OCI-LY3 (cell line): Measurements from ENCODE around the gene SLFNL1.

Source experiments
- H2AFZ ChIP-seq: fragments of 200-600, 300-600 bp; shearing (Covaris generic); 2 replicates; pipeline ENCODE4 v1.6.0; 2014; ENCODE audit warnings: antibody characterized with exemption, low read depth, low read length
- H3K27ac ChIP-seq: fragments of 200-600, 300-600 bp; sonication (generic); 2 replicates; pipeline ENCODE4 v1.5.1; 2014; ENCODE audit warnings: mild to moderate bottlenecking, low read length, moderate library complexity, mixed read lengths
- H3K27me3 ChIP-seq: fragments of 200-600, 300-600 bp; sonication (generic); 2 replicates; pipeline ENCODE4 v1.6.1; 2014; ENCODE audit warnings: low read depth, low read length, mixed read lengths
- H3K36me3 ChIP-seq: fragments of 200-600, 300-600 bp; sonication (generic); replicated peaks from 2 replicates; pipeline ENCODE3; 2014; ENCODE audit warnings: low read depth, low read length, mixed read lengths
- H3K4me1 ChIP-seq: fragments of 300-600, 200-600 bp; sonication (generic); 2 replicates; pipeline ENCODE4 v1.6.1; 2014; ENCODE audit warnings: low read length, mixed read lengths
- H3K4me2 ChIP-seq: fragments of 200-600, 300-600 bp; sonication (generic); 2 replicates; pipeline ENCODE4 v1.6.1; 2014; ENCODE audit warnings: low read length, mixed read lengths
- H3K4me3 ChIP-seq: fragments of 300-600, 200-600 bp; sonication (generic); 2 replicates; pipeline ENCODE4 v1.5.1; 2014; ENCODE audit warnings: antibody characterized with exemption, mild to moderate bottlenecking, low read length, moderate library complexity
- H3K79me2 ChIP-seq: fragments of 300-600, 200-600 bp; shearing (Covaris generic); 2 replicates; pipeline ENCODE4 v1.6.1; 2014; ENCODE audit warnings: mild to moderate bottlenecking, low read length, mixed read lengths
- H3K9ac ChIP-seq: fragments of 300-600, 200-600 bp; shearing (Covaris generic); 2 replicates; pipeline ENCODE4 v1.6.0; 2014; ENCODE audit warnings: mild to moderate bottlenecking, low read length, moderate library complexity
- H3K9me3 ChIP-seq: fragments of 200-600, 300-600 bp; shearing (Covaris generic); 2 replicates; pipeline ENCODE4 v1.6.1; 2014; ENCODE audit warnings: low read length, mixed read lengths; ENCODE audit not compliant: insufficient read depth
- H4K20me1 ChIP-seq: fragments of 200-600, 300-600 bp; sonication (generic); 2 replicates; pipeline ENCODE4 v1.6.1; 2016; ENCODE audit warnings: low read length, mixed read lengths; ENCODE audit not compliant: insufficient read depth
- EZH2phosphoT487 ChIP-seq: fragments of 200-600 bp; shearing (Covaris generic); IDR thresholded peaks from 2 replicates; pipeline ENCODE4 v1.6.1; 2018; ENCODE audit warnings: antibody characterized with exemption, mixed run types, low read depth
- TF ChIP-seq, protein P1 (sequence below): fragments of 200-600, 300-600 bp; sonication (generic); IDR thresholded peaks from 2 replicates; pipeline ENCODE4 v1.5.1; 2014; ENCODE audit warnings: antibody characterized with exemption, low read length, low read depth

Gene SLFNL1

DNA sequence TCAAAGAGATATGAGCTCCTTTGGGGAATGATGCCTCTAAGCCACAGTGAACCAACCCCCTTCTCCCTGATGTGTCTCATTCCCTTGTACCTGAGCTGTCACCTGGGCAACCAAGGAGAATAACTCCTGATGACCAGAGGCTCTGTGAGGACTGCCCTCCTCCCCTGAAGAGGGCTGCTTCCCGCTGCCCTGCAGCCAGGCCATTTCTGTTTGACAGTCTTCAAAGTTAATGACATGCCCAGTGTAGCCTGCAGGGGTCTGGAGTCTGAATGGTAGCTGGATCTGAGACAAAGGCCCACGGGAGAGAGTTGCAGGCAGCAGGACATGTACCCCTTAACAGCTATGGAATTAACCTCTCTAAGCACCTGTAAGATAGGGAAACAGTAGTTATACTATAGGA lies 3.4 kb upstream of the SLFNL1 start:
- Histone ChIP-seq H3K27me3 (no peaks in the 10 kb centered on the region), H3K27ac (no peak overlapping the region), H4K20me1 (no peaks in the 10 kb centered on the region), H3K9ac (no peak overlapping the region), H3K79me2 (no peaks in the 10 kb centered on the region), H3K4me1 (peaks cover 6% of the 10 kb centered on the region), H3K36me3 (peaks cover 3% of the 10 kb centered on the region), H2AFZ (no peak overlapping the region), H3K4me3 (no peak overlapping the region), H3K4me2 (no peak overlapping the region), H3K9me3 (no peaks in the 10 kb centered on the region)
- TF ChIP-seq EZH2phosphoT487, result no peak
- TF ChIP-seq, protein P1, sequence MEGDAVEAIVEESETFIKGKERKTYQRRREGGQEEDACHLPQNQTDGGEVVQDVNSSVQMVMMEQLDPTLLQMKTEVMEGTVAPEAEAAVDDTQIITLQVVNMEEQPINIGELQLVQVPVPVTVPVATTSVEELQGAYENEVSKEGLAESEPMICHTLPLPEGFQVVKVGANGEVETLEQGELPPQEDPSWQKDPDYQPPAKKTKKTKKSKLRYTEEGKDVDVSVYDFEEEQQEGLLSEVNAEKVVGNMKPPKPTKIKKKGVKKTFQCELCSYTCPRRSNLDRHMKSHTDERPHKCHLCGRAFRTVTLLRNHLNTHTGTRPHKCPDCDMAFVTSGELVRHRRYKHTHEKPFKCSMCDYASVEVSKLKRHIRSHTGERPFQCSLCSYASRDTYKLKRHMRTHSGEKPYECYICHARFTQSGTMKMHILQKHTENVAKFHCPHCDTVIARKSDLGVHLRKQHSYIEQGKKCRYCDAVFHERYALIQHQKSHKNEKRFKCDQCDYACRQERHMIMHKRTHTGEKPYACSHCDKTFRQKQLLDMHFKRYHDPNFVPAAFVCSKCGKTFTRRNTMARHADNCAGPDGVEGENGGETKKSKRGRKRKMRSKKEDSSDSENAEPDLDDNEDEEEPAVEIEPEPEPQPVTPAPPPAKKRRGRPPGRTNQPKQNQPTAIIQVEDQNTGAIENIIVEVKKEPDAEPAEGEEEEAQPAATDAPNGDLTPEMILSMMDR, result no peak

DNA sequence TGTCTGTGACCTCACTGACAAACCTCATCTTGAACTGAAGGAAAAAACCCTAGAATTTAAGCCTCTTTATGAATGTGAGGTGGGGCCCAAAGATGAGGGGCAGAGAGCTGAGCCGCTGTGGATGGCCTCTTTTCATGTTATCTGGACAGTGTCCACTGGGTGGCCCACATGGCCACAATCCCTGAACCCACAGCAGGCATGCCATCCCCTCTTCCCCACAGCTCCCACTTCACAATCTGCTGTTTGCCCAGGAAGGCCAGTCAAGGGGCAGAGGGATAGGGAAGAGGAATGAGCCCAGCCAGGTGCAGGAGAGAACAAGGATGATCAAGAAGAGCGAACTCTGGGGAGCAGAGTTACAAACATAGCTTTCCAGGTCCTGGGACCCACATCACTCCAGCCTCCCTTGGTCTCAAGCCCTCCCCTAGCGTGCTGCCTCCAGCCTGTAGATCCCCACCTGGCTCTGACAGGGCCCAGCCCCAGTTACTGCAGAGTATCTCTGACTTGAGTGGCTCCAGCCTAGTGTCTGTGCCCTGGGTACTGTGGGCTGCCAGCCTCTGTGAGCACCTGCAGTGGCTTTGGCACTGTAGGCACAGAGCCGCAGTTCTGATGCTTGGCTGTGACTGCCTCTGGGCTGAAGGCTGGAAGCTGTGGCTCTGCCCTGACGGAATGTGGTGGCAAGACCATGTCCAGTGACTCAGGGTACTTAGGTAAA lies 1.9 kb upstream of the SLFNL1 start:
- no peak overlapping the region for H3K9ac ChIP-seq
- no peak overlapping the region for H3K4me2 ChIP-seq
- no peaks in the 10 kb centered on the region for H3K27me3 ChIP-seq
- TF ChIP-seq, protein P1, result no peak
- no peak for TF ChIP-seq EZH2phosphoT487
- no peak overlapping the region for H2AFZ ChIP-seq
- no peaks in the 10 kb centered on the region for H3K79me2 ChIP-seq
- no peaks in the 10 kb centered on the region for H4K20me1 ChIP-seq
- no peak overlapping the region for H3K4me3 ChIP-seq
- H3K27ac ChIP-seq, result no peak overlapping the region
- no peaks in the 10 kb centered on the region for H3K4me1 ChIP-seq
- H3K36me3 ChIP-seq, result peaks cover 3% of the 10 kb centered on the region
- H3K9me3 ChIP-seq, result no peaks in the 10 kb centered on the region

DNA sequence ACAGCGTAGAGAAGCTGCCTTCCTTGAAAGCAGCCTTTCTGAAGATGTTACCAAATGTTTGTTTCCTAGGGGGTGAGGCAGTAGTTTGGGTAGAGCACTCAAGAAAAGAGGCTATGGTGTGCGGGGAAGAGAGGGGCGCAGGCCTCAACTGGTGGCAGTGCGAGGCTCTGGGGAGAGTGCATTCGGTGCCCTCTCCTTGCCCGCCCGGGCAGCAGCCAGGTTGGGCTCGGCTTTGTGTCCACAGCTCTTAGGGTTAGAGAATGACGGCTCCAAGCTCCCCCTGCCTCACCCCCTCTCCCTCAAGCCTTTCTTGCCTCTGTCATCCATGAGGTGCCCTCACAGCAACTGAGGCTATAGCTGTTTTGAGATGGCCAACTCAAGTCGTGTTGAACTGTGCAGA lies 899 bp upstream of the SLFNL1 start:
- H3K4me3 ChIP-seq, result no peak overlapping the region
- H3K79me2 ChIP-seq, result no peaks in the 10 kb centered on the region
- no peaks in the 10 kb centered on the region for H3K27me3 ChIP-seq
- no peaks in the 10 kb centered on the region for H3K4me1 ChIP-seq
- no peaks in the 10 kb centered on the region for H3K9me3 ChIP-seq
- H3K4me2 ChIP-seq, result no peak overlapping the region
- H3K36me3 ChIP-seq, result peaks cover 3% of the 10 kb centered on the region
- H4K20me1 ChIP-seq, result no peaks in the 10 kb centered on the region
- TF ChIP-seq, protein P1, result no peak
- TF ChIP-seq EZH2phosphoT487, result no peak
- H3K9ac ChIP-seq, result no peak overlapping the region
- no peak overlapping the region for H2AFZ ChIP-seq
- no peak overlapping the region for H3K27ac ChIP-seq

DNA sequence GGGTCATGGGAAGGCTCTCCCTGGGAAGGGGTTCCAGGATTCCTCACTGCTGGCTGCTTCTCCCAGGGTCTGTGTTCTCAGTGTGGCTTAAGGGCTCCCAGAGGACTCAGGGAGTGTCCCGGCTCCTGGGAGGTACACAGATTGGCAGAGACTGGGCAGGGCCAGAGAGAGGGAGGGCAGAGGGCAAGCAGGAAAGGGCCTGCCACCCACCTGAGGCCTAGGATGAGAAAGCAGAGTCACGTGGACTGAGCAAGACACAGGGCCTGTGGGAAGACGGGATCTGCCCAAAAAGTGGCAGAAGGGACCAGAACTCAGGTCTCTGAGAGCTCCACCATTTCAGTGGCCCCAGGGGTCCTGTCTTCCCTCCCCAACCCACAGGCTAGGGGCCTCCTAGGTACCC lies 871 bp downstream of the SLFNL1 start:
- Histone ChIP-seq H4K20me1 (no peaks in the 10 kb centered on the region), H3K27me3 (no peaks in the 10 kb centered on the region), H3K9me3 (no peaks in the 10 kb centered on the region), H3K9ac (no peak overlapping the region), H3K27ac (no peak overlapping the region), H3K36me3 (peaks cover 3% of the 10 kb centered on the region), H2AFZ (no peak overlapping the region), H3K79me2 (no peaks in the 10 kb centered on the region), H3K4me3 (no peak overlapping the region), H3K4me1 (no peaks in the 10 kb centered on the region), H3K4me2 (no peak overlapping the region)
- TF ChIP-seq EZH2phosphoT487, result no peak
- TF ChIP-seq, protein P1, result no peak
